GM18526 (cell line): Measurements from ENCODE around the gene TRIP10.

ENCODE experiments used
- POLR2A ChIP-seq: IDR thresholded peaks from 3 replicates; pipeline ENCODE4 v1.6.1; 2011; ENCODE audit not compliant: insufficient read length; ENCODE audit errors: extremely low read depth

Gene TRIP10

DNA sequence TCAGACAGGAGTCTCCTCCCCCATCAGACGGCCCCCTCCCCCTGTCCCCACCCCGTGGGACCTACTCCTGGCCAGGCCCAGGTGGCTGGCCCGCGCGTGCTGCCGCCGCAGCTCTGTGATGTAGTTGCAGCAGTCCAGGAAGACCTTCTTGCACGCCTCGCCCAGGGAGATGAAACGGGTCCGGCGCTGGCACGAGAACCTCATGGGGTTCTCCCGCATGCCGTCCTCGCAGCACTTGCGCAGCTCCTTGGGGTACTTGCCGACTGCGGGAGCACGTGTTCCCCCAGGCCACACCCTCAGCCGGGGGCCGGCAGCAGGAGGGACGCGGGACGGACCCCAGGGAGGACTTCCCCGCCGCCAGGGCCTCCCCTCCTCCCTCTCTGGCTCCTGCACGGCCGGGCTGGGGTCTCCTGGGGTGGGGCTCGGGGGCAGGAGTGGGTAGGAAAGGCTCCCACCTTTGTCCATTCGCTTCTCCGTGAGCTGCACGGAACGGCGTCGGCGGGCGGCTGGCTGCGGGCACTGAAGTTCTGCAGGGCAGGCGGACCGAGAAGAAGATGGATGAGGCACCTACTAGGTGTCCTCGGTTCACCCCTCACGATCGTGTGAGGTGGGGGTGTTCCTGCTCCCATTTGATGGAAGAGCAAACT lies 32.3 kb upstream of the TRIP10 start:
- TF ChIP-seq POLR2A, result no peak

DNA sequence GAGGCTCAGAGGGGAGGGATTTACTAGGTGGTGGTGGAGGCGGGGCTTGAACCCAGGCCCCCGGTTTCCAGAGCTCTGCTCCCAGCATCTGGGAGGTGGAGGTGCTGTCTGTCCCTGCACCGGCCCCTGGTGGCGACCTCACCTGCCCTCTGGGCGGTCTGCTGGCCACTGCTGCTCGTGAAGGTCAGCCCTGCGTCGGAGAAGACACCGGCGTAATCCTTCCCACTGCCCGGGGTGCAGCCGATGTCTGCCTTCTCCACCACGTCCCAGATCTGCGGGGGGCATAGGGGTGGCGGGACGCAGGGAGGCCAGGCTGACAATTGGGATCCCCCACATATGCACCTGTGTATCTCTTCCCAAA lies 31.8 kb upstream of the TRIP10 start:
- no peak for TF ChIP-seq POLR2A

DNA sequence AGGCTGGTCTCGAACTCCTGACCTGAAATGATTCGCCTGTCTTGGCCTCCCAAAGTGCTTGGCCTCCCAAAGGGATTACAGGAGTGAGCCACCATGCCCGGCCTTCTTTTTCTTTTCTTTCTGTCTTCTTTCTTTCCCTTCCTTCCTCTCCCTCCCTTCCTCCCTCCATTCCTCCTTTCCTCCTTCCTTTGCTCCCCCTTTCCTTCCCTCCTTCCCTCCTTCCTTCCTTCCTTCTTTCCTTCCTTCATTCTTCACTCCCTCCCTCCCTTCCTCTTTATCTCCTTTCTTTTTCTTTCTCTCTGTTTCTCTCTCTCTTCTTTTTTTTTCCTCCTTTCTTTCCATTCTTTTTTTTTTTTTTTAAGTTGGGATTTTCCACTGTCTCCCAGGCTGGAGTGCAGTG lies 31.1 kb upstream of the TRIP10 start:
- TF ChIP-seq POLR2A, result no peak

DNA sequence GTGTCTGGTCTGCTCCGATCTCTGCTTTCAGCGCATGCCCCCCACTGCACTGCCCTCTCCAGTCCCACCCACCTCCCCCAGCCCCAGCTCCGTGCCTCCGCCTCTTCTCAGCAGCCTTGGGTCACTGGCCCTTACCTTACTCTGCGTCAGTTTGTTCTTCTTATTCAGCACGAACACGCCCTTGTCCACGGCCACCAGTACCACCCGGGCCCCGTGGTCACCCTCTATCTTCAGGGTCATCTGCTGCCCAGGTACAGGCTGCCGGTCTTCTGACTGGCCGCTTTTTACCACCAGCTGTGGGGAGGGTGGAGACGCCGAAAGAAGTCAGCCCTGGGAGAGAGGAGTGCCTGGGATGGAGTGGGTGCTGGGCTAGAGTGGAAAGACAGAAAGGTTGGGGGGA lies 29.9 kb upstream of the TRIP10 start:
- no peak for TF ChIP-seq POLR2A

DNA sequence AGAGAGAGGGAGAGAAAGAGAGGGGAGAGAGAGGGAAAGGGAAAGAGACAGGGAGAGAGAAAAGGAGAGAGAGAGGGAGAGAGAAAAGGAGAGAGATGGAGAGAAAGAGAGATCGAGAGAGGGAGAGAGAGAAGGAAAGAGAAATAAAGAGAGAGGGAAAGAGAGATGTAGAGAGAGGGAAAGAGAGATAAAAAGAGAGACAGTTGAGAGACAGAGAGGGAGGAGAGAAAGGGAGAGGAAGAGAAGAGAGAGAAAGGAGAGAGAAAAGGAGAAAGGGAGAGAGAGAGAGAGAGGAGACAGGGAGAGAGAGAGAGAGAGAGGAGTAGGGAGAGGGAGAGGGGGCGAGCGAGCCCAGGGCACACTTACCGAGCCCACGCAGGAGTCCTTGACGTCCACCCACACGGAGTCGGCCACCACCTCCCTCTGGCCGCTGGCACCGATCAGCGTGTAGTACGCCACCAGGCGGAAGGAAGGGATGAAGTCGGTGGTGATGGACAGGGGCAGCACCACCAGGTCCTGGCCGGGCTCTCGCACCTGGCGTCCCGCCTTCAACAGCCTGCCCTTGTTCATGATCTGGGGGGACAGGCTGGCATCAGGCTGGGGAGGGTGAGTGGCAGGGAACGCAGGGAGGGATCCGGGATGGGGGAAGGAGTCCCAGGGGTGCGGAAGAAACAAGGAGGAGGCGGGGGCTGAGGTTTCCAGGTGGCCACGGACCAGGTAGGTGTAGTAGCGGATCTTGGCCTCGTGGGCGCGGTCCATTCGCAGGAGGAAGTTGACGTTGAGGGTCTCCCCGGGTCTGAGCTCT lies 29.0 kb upstream of the TRIP10 start:
- TF ChIP-seq POLR2A, result no peak

DNA sequence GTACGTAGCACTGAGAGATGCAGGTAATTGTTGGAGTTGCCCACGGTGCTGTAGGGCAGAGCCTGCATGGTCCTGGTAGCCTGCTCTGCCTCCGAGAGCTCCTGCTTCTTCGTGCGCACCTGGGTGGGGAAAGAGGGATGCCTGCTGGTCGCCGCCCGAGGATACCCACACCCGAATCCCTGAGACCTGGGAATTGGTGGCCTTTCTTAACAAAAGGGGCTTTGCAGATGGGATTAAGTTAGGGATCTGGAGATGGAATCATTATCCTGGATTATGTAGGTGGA lies 28.5 kb upstream of the TRIP10 start:
- TF ChIP-seq POLR2A, result no peak

DNA sequence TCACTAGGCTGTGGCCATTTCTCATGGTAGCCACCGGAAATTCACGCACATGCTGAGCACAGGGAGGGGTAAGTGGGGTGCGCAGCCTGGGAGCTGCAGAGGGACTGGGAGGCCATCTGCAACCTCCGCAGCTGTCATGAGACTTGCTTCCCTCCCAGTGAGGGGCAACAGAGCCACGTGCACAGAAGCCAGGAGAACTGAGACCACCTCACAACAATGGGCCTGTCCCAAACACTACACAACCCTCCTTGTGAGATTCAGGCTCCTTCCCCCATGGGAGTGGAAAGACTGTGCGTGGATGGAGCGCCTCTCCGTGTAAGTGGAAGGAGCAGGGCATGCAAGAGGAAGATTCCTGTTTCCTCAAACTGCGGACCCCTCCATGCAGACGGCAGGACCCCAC lies 27.9 kb upstream of the TRIP10 start:
- no peak for TF ChIP-seq POLR2A

DNA sequence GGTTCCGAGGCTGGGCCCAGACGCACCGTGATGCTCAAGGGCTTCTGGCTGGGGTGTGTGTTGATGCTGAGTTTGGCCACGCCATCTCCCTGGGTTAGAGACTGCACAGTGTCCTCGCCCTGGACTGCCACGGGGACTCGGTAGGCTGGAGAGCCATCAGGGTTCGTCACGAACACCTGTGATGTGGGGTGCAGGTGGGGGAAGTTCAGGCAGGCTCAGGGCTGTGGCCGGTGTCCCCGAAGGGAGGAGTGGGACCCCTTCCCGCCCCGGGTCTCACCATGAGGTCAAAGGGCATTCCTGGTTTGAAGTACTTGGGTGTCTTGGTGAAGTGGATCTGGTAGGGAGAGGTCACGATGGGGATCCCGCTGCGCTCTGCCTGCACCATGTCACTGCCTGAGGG lies 27.2 kb upstream of the TRIP10 start:
- TF ChIP-seq POLR2A, result no peak

DNA sequence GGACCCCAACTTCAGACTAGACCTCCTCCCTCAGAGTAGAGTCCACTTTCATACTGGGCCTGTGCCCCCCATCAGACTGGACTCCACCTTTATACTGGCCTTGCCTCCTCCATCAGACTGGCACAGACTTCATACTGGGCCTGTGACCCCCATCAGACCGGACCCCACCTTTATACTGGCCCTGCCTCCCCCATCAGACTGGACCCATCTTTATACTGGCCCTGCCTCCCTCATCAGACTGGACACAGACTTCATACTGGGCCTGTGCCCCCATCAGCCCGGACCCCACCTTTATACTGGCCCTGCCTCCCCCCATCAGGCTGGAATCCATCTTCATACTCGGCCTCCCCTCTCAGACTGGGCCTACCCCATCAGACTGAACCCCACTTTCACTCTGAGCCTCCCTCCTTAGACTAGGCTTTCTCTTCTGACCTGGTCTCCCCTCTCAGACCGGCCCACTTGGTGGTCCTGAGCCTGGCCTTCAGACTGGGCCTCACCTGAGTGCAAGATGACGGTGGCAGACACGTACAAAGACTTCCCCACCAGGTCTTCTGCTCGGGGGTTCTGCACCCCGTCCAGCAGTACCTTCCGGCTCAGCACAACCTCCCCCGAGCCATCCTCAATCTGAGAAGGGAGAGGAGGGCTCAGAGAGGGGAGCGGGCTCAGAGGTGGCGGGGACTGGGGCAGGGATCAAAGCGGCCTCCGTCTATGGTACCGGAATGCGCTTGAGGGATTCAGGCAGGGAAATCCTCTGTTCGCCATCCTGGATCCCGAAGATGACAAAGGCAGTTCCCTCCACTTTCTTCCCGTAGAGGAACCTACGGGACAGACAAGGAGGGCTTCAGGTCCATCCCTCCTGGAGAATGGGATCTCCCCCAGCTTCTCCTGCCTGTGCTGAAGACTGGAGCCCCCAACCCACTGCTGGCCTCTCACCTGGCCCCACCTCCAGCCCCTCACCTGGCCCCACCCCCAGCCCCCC lies 26.5 kb upstream of the TRIP10 start:
- no peak for TF ChIP-seq POLR2A

DNA sequence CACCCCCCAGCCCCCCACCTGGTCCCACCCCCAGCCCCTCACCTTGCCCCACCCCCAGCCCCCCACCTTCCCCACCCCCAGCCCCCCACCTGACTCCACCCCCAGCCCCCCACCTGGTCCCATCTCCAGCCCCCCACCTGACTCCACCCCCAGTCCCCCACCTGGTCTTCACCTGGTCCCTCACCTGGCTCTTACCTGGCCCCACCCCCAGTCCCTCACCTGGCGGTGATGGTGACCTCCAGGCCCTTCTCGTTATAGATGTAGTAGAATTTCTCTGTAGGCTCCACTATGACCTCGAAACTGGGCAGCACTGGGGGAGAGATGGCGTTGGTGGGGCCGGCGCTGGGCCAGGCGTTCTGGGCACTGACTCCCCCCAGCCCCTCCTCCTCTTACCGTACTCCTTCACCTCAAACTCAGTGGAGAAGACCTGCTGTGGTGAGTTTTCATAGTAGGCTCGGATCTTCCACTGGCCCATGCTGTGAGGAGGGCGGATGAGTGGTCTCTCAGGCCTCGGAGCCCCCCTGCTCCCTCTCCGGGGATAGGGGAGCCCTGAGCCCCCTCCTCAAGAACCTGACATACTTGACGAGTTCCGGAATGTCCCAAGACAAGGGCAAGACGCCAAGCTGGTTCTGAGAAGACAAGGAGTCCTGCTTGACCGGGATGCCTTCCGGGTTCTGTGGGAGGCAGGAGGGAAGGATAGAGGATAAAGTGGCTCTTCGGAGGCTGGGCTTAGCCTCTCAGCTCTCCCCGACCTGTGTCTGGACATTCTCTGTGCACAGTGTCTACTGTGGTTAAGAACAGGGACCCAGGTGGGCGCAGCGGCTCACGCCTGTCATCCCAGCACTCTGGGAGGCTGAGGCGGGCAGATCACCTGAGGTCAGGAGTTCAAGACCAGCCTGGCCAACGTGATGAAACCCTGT lies 25.4 kb upstream of the TRIP10 start:
- TF ChIP-seq POLR2A, result no peak

DNA sequence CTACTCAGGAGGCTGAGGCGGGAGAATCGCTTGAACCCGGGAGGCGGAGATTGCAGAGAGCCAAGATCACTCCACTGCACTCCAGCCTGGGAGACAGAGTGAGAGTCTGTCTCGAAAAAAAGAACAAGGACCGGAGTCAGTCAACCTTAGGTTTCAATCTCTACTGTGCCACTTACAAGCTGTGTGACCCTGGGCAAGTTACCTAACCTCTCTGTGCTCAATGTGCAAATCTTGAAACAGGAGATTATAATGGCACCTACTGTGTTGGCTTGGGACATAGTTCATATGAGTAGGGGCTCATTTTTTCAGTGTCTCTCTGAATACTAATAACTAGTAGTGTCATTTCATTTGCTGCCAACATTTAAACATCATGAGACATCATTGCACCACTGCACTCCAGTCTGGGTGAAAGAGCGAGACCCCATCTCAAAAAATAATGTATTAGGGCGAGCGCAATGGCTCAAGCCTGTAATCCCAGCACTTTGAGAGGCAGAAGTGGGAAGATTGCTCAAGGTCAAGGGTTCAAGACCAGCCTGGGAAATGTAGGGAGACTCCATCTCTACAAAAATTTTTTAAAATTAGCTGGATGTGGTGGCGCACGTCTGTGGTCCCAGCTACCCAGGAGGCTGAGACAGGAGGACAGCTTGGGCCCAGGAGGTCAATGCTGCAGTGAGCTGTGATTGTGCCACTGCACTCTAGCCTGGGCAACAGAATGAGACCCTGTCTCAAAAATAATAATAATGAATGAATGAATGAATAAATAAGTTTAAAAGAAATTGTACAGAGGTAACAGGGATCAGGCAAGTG lies 24.5 kb upstream of the TRIP10 start:
- no peak for TF ChIP-seq POLR2A

DNA sequence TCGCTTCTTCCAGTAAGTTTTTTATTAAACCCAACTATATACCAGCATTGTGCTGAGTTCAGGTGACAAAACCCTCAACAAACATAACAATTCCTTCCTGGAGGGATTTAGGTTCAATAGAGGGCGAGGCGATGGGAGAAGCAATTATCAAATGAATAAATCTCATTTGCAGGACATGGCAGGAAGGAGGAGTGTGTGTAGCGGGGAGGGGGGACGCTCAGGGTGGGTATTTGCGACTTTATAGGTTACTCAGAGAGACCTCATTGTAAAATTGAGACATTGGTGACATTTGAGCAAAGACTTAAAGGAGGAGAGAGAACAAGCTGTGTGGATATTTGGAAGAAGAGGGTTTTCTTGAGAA lies 22.9 kb upstream of the TRIP10 start:
- no peak for TF ChIP-seq POLR2A

DNA sequence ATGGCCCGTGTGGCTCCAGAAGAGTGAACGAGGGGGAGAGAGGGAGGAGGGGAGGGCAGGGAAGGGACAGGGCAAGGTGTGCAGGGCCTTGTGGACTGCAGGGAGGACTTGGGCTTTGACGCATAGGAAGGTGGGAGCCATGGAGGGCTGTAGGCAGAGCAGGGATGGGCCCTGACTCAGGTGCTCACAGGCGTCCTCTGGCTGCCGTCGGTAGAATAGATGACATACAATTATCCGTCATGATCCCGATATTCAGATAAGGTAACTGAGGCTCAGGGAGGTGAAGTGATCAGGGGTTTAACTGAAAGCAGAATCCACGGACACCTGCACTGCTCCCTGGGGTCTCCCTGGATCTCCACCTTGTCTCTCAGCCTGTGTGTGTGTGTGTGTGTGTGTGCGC lies 22.4 kb upstream of the TRIP10 start:
- TF ChIP-seq POLR2A, result no peak

DNA sequence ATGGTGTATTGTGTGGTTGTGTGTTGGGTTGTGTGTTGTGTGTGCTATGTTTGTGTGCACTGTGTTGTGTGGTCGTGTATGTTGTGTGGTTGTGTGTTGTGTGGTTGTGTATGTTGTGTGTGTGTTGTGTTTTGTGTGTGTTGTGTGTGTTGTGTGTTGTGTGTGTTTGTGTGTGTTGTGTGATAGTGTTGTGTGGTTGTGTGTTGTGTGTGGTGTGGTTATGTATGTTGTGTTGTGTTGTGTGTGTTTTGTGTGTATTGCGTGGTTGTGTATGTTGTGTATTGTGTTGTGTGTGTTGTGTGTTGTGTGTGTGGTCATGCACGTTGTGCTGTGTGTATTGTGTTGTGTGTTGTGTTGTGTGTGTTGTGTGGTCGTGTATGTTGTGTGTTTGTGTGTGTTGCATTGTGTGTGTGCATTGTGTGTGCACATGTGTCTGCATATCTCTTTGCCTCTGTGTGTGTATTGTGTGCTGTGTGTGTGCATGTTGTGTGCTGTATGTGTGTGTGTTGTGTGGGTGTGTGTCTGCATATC lies 22.0 kb upstream of the TRIP10 start:
- no peak for TF ChIP-seq POLR2A
